Stimulated activated CD4-positive, alpha-beta T cell treated with anti-CD3 and anti-CD28 coated beads, TNF-alpha, amount 100 ng/mL, for 24 hours (primary cell): ENCODE data around the gene OPTC.

Experiments
- DNase-seq, 3 experiments: peaks; one replicate each; pipeline ENCODE4 v3.0.0-alpha.2; 2020; ENCODE audit warnings: low read depth in 3 of 3

OPTC gene

GRCh38 chr1:203558064-203558760 lies 64.3 kb downstream of the OPTC start:
- DNase-seq, result no peak
